ENCODE data around the gene NIPAL1.

- TF ChIP-seq CTCF (IDR thresholded peaks at IDR 0.05; ENCODE audit: insufficient read depth, low read depth, low read length), result no peak
- no peak for TF ChIP-seq EZH2 (IDR thresholded peaks at IDR 0.05; ENCODE audit: insufficient read depth, low read length)
Observed at GRCh38 chr4:48065587-48066052, 49.0 kb downstream of the NIPAL1 start.

Measured in astrocyte (in vitro differentiated cells and primary cell).